Activated T-helper 17 cell treated with anti-CD3 and anti-CD28 coated beads, Interleukin-2, amount 50 U/mL, for 72 hours (primary cell): ENCODE data around the gene UGT1A10. TPM values are rescaled to one million over a fixed set of nuclear protein-coding genes. Genes with fewer than 3 reads are reported as not detected.

Experiments
- ATAC-seq: fragments of 150-1000 bp; cut with Tn5 transposase; replicated peaks from 2 replicates; pipeline ENCODE4 v1.10.0; 2021; ENCODE audit warnings: mild to moderate bottlenecking, moderate library complexity
- H3K27ac Mint-ChIP-seq: one replicate; pipeline ENCODE4 v1.8.0; 2022; ENCODE audit warnings: mixed read lengths
- H3K27me3 Mint-ChIP-seq: one replicate; pipeline ENCODE4 v1.8.0; 2022; ENCODE audit warnings: mixed read lengths
- H3K36me3 Mint-ChIP-seq: one replicate; pipeline ENCODE4 v1.8.0; 2022; ENCODE audit warnings: low read depth, mild to moderate bottlenecking, mixed read lengths
- H3K4me1 Mint-ChIP-seq: one replicate; pipeline ENCODE4 v1.8.0; 2022; ENCODE audit warnings: mixed read lengths
- H3K4me3 Mint-ChIP-seq: one replicate; pipeline ENCODE4 v1.8.0; 2022; ENCODE audit warnings: mild to moderate bottlenecking, mixed read lengths
- H3K9me3 Mint-ChIP-seq: one replicate; pipeline ENCODE4 v1.8.0; 2022; ENCODE audit warnings: mixed read lengths
- total RNA-seq, 2 donors: library from RNA; stranded (reverse); gene quantifications; one replicate each; pipeline ENCODE4 v1.2.3, GENCODE V29; 2022

Gene UGT1A10
- total RNA-seq, 2 donors from 2014 or later, result 0.16 TPM; not detected in 1

- Mint-ChIP-seq H3K27ac (no peak overlapping the region), H3K4me3 (no peak overlapping the region), H3K9me3 (peaks cover 4% of the 10 kb centered on the region), H3K27me3 (peaks cover 19% of the 10 kb centered on the region), H3K4me1 (no peaks in the 10 kb centered on the region), H3K36me3 (no peaks in the 10 kb centered on the region)
- no peak for ATAC-seq
These were observed 143.5 kb downstream of the UGT1A10 start for GRCh38 chr2:233779722-233780121.

- no peak overlapping the region for H3K4me3 Mint-ChIP-seq
- peaks cover 19% of the 10 kb centered on the region for H3K27me3 Mint-ChIP-seq
- no peak for ATAC-seq
- H3K36me3 Mint-ChIP-seq, result no peaks in the 10 kb centered on the region
- H3K9me3 Mint-ChIP-seq, result peaks cover 3% of the 10 kb centered on the region
- no peaks in the 10 kb centered on the region for H3K4me1 Mint-ChIP-seq
- H3K27ac Mint-ChIP-seq, result no peak overlapping the region
These were observed 144.5 kb downstream of the UGT1A10 start for GRCh38 chr2:233780771-233781170.

GRCh38 chr2:233789554-233789953, 153.3 kb downstream of the UGT1A10 start:
- Mint-ChIP-seq H3K27me3 (peaks cover 6% of the 10 kb centered on the region), H3K27ac (no peak overlapping the region), H3K36me3 (no peaks in the 10 kb centered on the region), H3K4me1 (no peaks in the 10 kb centered on the region), H3K9me3 (peaks cover 5% of the 10 kb centered on the region), H3K4me3 (no peak overlapping the region)
- ATAC-seq, result no peak

GRCh38 chr2:233791151-233791882, 155.1 kb downstream of the UGT1A10 start:
- H3K4me3 Mint-ChIP-seq, result no peak overlapping the region

GRCh38 chr2:233791883-233792329, 155.7 kb downstream of the UGT1A10 start:
- ATAC-seq, result no peak
- Mint-ChIP-seq H3K27me3 (no peaks in the 10 kb centered on the region), H3K9me3 (no peaks in the 10 kb centered on the region)

More at GRCh38 chr2:233791151-233791882, 155.1 kb downstream of the UGT1A10 start:
- H3K9me3 Mint-ChIP-seq, result peaks cover 1% of the 10 kb centered on the region
- H3K36me3 Mint-ChIP-seq, result no peaks in the 10 kb centered on the region
- H3K27ac Mint-ChIP-seq, result no peak overlapping the region
- no peak for ATAC-seq
- no peaks in the 10 kb centered on the region for H3K4me1 Mint-ChIP-seq
- peaks cover 2% of the 10 kb centered on the region for H3K27me3 Mint-ChIP-seq

GRCh38 chr2:233792720-233793119, 156.5 kb downstream of the UGT1A10 start:
- H3K4me1 Mint-ChIP-seq, result no peaks in the 10 kb centered on the region
- no peaks in the 10 kb centered on the region for H3K9me3 Mint-ChIP-seq
- no peak for ATAC-seq
- H3K36me3 Mint-ChIP-seq, result no peaks in the 10 kb centered on the region
- H3K27me3 Mint-ChIP-seq, result peaks cover under 1% of the 10 kb centered on the region
- H3K4me3 Mint-ChIP-seq, result no peak overlapping the region
- no peak overlapping the region for H3K27ac Mint-ChIP-seq

More at GRCh38 chr2:233791883-233792329, 155.7 kb downstream of the UGT1A10 start:
- Mint-ChIP-seq H3K36me3 (no peaks in the 10 kb centered on the region), H3K4me3 (no peak overlapping the region), H3K27ac (no peak overlapping the region), H3K4me1 (no peaks in the 10 kb centered on the region)

- Mint-ChIP-seq H3K36me3 (no peaks in the 10 kb centered on the region), H3K27ac (no peak overlapping the region), H3K9me3 (no peaks in the 10 kb centered on the region), H3K4me1 (no peaks in the 10 kb centered on the region), H3K4me3 (no peak overlapping the region), H3K27me3 (peaks cover 8% of the 10 kb centered on the region)
- ATAC-seq, result no peak
These were observed 157.3 kb downstream of the UGT1A10 start for GRCh38 chr2:233793465-233794127.

GRCh38 chr2:233794128-233794658, 157.9 kb downstream of the UGT1A10 start:
- Mint-ChIP-seq H3K9me3 (no peaks in the 10 kb centered on the region), H3K27ac (no peak overlapping the region), H3K4me1 (no peaks in the 10 kb centered on the region), H3K27me3 (peaks cover 8% of the 10 kb centered on the region), H3K36me3 (no peaks in the 10 kb centered on the region), H3K4me3 (no peak overlapping the region)
- no peak for ATAC-seq

- H3K27ac Mint-ChIP-seq, result no peak overlapping the region
- no peaks in the 10 kb centered on the region for H3K4me1 Mint-ChIP-seq
- no peak for ATAC-seq
- H3K4me3 Mint-ChIP-seq, result no peak overlapping the region
- peaks cover 8% of the 10 kb centered on the region for H3K27me3 Mint-ChIP-seq
- no peaks in the 10 kb centered on the region for H3K9me3 Mint-ChIP-seq
- H3K36me3 Mint-ChIP-seq, result no peaks in the 10 kb centered on the region
These were observed 159.5 kb downstream of the UGT1A10 start for GRCh38 chr2:233795735-233796171.

GRCh38 chr2:233796254-233796653, 160.0 kb downstream of the UGT1A10 start:
- Mint-ChIP-seq H3K9me3 (no peaks in the 10 kb centered on the region), H3K4me1 (no peaks in the 10 kb centered on the region), H3K36me3 (no peaks in the 10 kb centered on the region), H3K4me3 (no peak overlapping the region), H3K27ac (no peak overlapping the region), H3K27me3 (peaks cover 8% of the 10 kb centered on the region)
- no peak for ATAC-seq

GRCh38 chr2:233798335-233799086, 162.3 kb downstream of the UGT1A10 start:
- Mint-ChIP-seq H3K36me3 (no peaks in the 10 kb centered on the region), H3K27me3 (peaks cover 16% of the 10 kb centered on the region), H3K4me3 (no peak overlapping the region), H3K27ac (no peak overlapping the region), H3K9me3 (no peaks in the 10 kb centered on the region), H3K4me1 (no peaks in the 10 kb centered on the region)
- no peak for ATAC-seq

- ATAC-seq, result no peak
- no peaks in the 10 kb centered on the region for H3K4me1 Mint-ChIP-seq
- H3K36me3 Mint-ChIP-seq, result no peaks in the 10 kb centered on the region
- H3K27me3 Mint-ChIP-seq, result peaks cover 17% of the 10 kb centered on the region
- no peak overlapping the region for H3K27ac Mint-ChIP-seq
- H3K4me3 Mint-ChIP-seq, result no peak overlapping the region
- H3K9me3 Mint-ChIP-seq, result no peaks in the 10 kb centered on the region
These were observed 162.9 kb downstream of the UGT1A10 start for GRCh38 chr2:233799087-233799665.

GRCh38 chr2:233799716-233800115, 163.5 kb downstream of the UGT1A10 start:
- Mint-ChIP-seq H3K9me3 (no peaks in the 10 kb centered on the region), H3K27ac (no peak overlapping the region), H3K4me1 (no peaks in the 10 kb centered on the region), H3K36me3 (no peaks in the 10 kb centered on the region), H3K4me3 (no peak overlapping the region), H3K27me3 (peaks cover 20% of the 10 kb centered on the region)
- ATAC-seq, result no peak

GRCh38 chr2:233800208-233800607, 164.0 kb downstream of the UGT1A10 start:
- H3K9me3 Mint-ChIP-seq, result no peaks in the 10 kb centered on the region
- no peaks in the 10 kb centered on the region for H3K36me3 Mint-ChIP-seq
- H3K4me3 Mint-ChIP-seq, result no peak overlapping the region
- no peaks in the 10 kb centered on the region for H3K4me1 Mint-ChIP-seq
- no peak for ATAC-seq
- H3K27ac Mint-ChIP-seq, result no peak overlapping the region
- peaks cover 20% of the 10 kb centered on the region for H3K27me3 Mint-ChIP-seq
